ENCODE data around the gene PHTF2.
"Not testable (repeated sequence)": the region's sequence is repeated elsewhere in the genome, so short reads cannot be mapped to it uniquely, and the experiment has no call there.

Gene PHTF2

GRCh38 chr7:77855371-77856083 is 57.0 kb downstream of the PHTF2 start:
- Histone ChIP-seq H3K9ac (ENCODE audit: low read depth, low read length) (no peak overlapping the region), H3K4me3 (ENCODE audit: low read depth, low read length) (no peak overlapping the region), H3K27ac (ENCODE audit: low read depth, low read length) (no peak overlapping the region), H3K4me1 (ENCODE audit: control insufficient read depth, insufficient read depth, low read length) (no peaks in the 10 kb centered on the region), H3K27me3 (ENCODE audit: control insufficient read depth, insufficient read depth, low read length) (no peaks in the 10 kb centered on the region), H3K9me3 (ENCODE audit: control insufficient read depth, insufficient read depth, low read length) (no peaks in the 10 kb centered on the region), H3K36me3 (ENCODE audit: control insufficient read depth, insufficient read depth, low read length) (no peaks in the 10 kb centered on the region)

GRCh38 chr7:77858278-77858677 is 59.7 kb downstream of the PHTF2 start:
- H3K4me1 ChIP-seq (ENCODE audit: control insufficient read depth, insufficient read depth, low read length) = peaks cover 9% of the 10 kb centered on the region
- H3K27me3 ChIP-seq (ENCODE audit: control insufficient read depth, insufficient read depth, low read length) = no peaks in the 10 kb centered on the region
- no peak overlapping the region for H3K9ac ChIP-seq (ENCODE audit: low read depth, low read length)
- H3K27ac ChIP-seq (ENCODE audit: low read depth, low read length) = no peak overlapping the region
- no peaks in the 10 kb centered on the region for H3K9me3 ChIP-seq (ENCODE audit: control insufficient read depth, insufficient read depth, low read length)
- H3K36me3 ChIP-seq (ENCODE audit: control insufficient read depth, insufficient read depth, low read length) = no peaks in the 10 kb centered on the region
- no peak overlapping the region for H3K4me3 ChIP-seq (ENCODE audit: low read depth, low read length)

GRCh38 chr7:77859343-77859742 is 60.8 kb downstream of the PHTF2 start:
- Histone ChIP-seq H3K27ac (ENCODE audit: low read depth, low read length) (no peak overlapping the region), H3K36me3 (ENCODE audit: control insufficient read depth, insufficient read depth, low read length) (no peaks in the 10 kb centered on the region), H3K9ac (ENCODE audit: low read depth, low read length) (no peak overlapping the region), H3K4me3 (ENCODE audit: low read depth, low read length) (no peak overlapping the region), H3K27me3 (ENCODE audit: control insufficient read depth, insufficient read depth, low read length) (no peaks in the 10 kb centered on the region), H3K9me3 (ENCODE audit: control insufficient read depth, insufficient read depth, low read length) (no peaks in the 10 kb centered on the region), H3K4me1 (ENCODE audit: control insufficient read depth, insufficient read depth, low read length) (peaks cover 17% of the 10 kb centered on the region)

GRCh38 chr7:77862691-77863090 is 64.1 kb downstream of the PHTF2 start:
- no peaks in the 10 kb centered on the region for H3K27me3 ChIP-seq (ENCODE audit: control insufficient read depth, insufficient read depth, low read length)
- no peak overlapping the region for H3K9ac ChIP-seq (ENCODE audit: low read depth, low read length)
- H3K27ac ChIP-seq (ENCODE audit: low read depth, low read length) = no peak overlapping the region

GRCh38 chr7:77863860-77864259 is 65.3 kb downstream of the PHTF2 start:
- Histone ChIP-seq H3K27ac (ENCODE audit: low read depth, low read length) (no peak overlapping the region), H3K36me3 (ENCODE audit: control insufficient read depth, insufficient read depth, low read length) (no peaks in the 10 kb centered on the region), H3K4me1 (ENCODE audit: control insufficient read depth, insufficient read depth, low read length) (peaks cover 17% of the 10 kb centered on the region), H3K9me3 (ENCODE audit: control insufficient read depth, insufficient read depth, low read length) (no peaks in the 10 kb centered on the region), H3K27me3 (ENCODE audit: control insufficient read depth, insufficient read depth, low read length) (no peaks in the 10 kb centered on the region), H3K4me3 (ENCODE audit: low read depth, low read length) (no peak overlapping the region), H3K9ac (ENCODE audit: low read depth, low read length) (no peak overlapping the region)

More at GRCh38 chr7:77862691-77863090, 64.1 kb downstream of the PHTF2 start:
- no peaks in the 10 kb centered on the region for H3K36me3 ChIP-seq (ENCODE audit: control insufficient read depth, insufficient read depth, low read length)
- H3K9me3 ChIP-seq (ENCODE audit: control insufficient read depth, insufficient read depth, low read length) = no peaks in the 10 kb centered on the region
- H3K4me3 ChIP-seq (ENCODE audit: low read depth, low read length) = no peak overlapping the region
- peaks cover 17% of the 10 kb centered on the region for H3K4me1 ChIP-seq (ENCODE audit: control insufficient read depth, insufficient read depth, low read length)

- no peak overlapping the region for H3K4me3 ChIP-seq (ENCODE audit: low read depth, low read length)
- H3K27me3 ChIP-seq (ENCODE audit: control insufficient read depth, insufficient read depth, low read length) = no peaks in the 10 kb centered on the region
- H3K9ac ChIP-seq (ENCODE audit: low read depth, low read length) = no peak overlapping the region
- H3K4me1 ChIP-seq (ENCODE audit: control insufficient read depth, insufficient read depth, low read length) = peaks cover 17% of the 10 kb centered on the region
- H3K27ac ChIP-seq (ENCODE audit: low read depth, low read length) = no peak overlapping the region
- H3K9me3 ChIP-seq (ENCODE audit: control insufficient read depth, insufficient read depth, low read length) = no peaks in the 10 kb centered on the region
- H3K36me3 ChIP-seq (ENCODE audit: control insufficient read depth, insufficient read depth, low read length) = no peaks in the 10 kb centered on the region
These were observed 67.8 kb downstream of the PHTF2 start for GRCh38 chr7:77866370-77866769.

- H3K4me3 ChIP-seq (ENCODE audit: low read depth, low read length) = no peak overlapping the region
- H3K27me3 ChIP-seq (ENCODE audit: control insufficient read depth, insufficient read depth, low read length) = no peaks in the 10 kb centered on the region
- no peaks in the 10 kb centered on the region for H3K36me3 ChIP-seq (ENCODE audit: control insufficient read depth, insufficient read depth, low read length)
- peaks cover 17% of the 10 kb centered on the region for H3K4me1 ChIP-seq (ENCODE audit: control insufficient read depth, insufficient read depth, low read length)
- no peak overlapping the region for H3K9ac ChIP-seq (ENCODE audit: low read depth, low read length)
- no peaks in the 10 kb centered on the region for H3K9me3 ChIP-seq (ENCODE audit: control insufficient read depth, insufficient read depth, low read length)
- H3K27ac ChIP-seq (ENCODE audit: low read depth, low read length) = no peak overlapping the region
These were observed 68.4 kb downstream of the PHTF2 start for GRCh38 chr7:77866786-77867536.

- Histone ChIP-seq H3K4me1 (ENCODE audit: control insufficient read depth, insufficient read depth, low read length) (peaks cover 16% of the 10 kb centered on the region), H3K27ac (ENCODE audit: low read depth, low read length) (no peak overlapping the region), H3K27me3 (ENCODE audit: control insufficient read depth, insufficient read depth, low read length) (no peaks in the 10 kb centered on the region)
These were observed 68.9 kb downstream of the PHTF2 start for GRCh38 chr7:77867537-77867865.

GRCh38 chr7:77872256-77872655 is 73.7 kb downstream of the PHTF2 start:
- H3K36me3 ChIP-seq (ENCODE audit: control insufficient read depth, insufficient read depth, low read length); H3K9me3 ChIP-seq (ENCODE audit: control insufficient read depth, insufficient read depth, low read length); H3K4me3 ChIP-seq (ENCODE audit: low read depth, low read length); H3K27ac ChIP-seq (ENCODE audit: low read depth, low read length); H3K27me3 ChIP-seq (ENCODE audit: control insufficient read depth, insufficient read depth, low read length); H3K4me1 ChIP-seq (ENCODE audit: control insufficient read depth, insufficient read depth, low read length); H3K9ac ChIP-seq (ENCODE audit: low read depth, low read length): not testable (repeated sequence)

More at GRCh38 chr7:77867537-77867865, 68.9 kb downstream of the PHTF2 start:
- Histone ChIP-seq H3K4me3 (ENCODE audit: low read depth, low read length) (no peak overlapping the region), H3K9me3 (ENCODE audit: control insufficient read depth, insufficient read depth, low read length) (no peaks in the 10 kb centered on the region), H3K36me3 (ENCODE audit: control insufficient read depth, insufficient read depth, low read length) (no peaks in the 10 kb centered on the region), H3K9ac (ENCODE audit: low read depth, low read length) (no peak overlapping the region)

- not testable (repeated sequence) for H3K9ac ChIP-seq (ENCODE audit: low read depth, low read length); H3K4me3 ChIP-seq (ENCODE audit: low read depth, low read length); H3K27ac ChIP-seq (ENCODE audit: low read depth, low read length); H3K27me3 ChIP-seq (ENCODE audit: control insufficient read depth, insufficient read depth, low read length); H3K9me3 ChIP-seq (ENCODE audit: control insufficient read depth, insufficient read depth, low read length); H3K36me3 ChIP-seq (ENCODE audit: control insufficient read depth, insufficient read depth, low read length); H3K4me1 ChIP-seq (ENCODE audit: control insufficient read depth, insufficient read depth, low read length)
These were observed 75.1 kb downstream of the PHTF2 start for GRCh38 chr7:77873416-77874327.

- H3K9me3 ChIP-seq (ENCODE audit: control insufficient read depth, insufficient read depth, low read length) = no peaks in the 10 kb centered on the region
- H3K4me1 ChIP-seq (ENCODE audit: control insufficient read depth, insufficient read depth, low read length) = no peaks in the 10 kb centered on the region
- H3K36me3 ChIP-seq (ENCODE audit: control insufficient read depth, insufficient read depth, low read length) = no peaks in the 10 kb centered on the region
- no peak overlapping the region for H3K27ac ChIP-seq (ENCODE audit: low read depth, low read length)
- no peaks in the 10 kb centered on the region for H3K27me3 ChIP-seq (ENCODE audit: control insufficient read depth, insufficient read depth, low read length)
- H3K9ac ChIP-seq (ENCODE audit: low read depth, low read length) = no peak overlapping the region
- no peak overlapping the region for H3K4me3 ChIP-seq (ENCODE audit: low read depth, low read length)
These were observed 79.2 kb downstream of the PHTF2 start for GRCh38 chr7:77877791-77878190.

Data from HUES48 (cell line).